ENCODE results near the gene CAPZB. TPM values are rescaled to one million over a fixed set of nuclear protein-coding genes. Genes with fewer than 3 reads are reported as not detected.

The CAPZB gene
- total RNA-seq, 1 experiment from 2014 or later = 348 TPM

DNA sequence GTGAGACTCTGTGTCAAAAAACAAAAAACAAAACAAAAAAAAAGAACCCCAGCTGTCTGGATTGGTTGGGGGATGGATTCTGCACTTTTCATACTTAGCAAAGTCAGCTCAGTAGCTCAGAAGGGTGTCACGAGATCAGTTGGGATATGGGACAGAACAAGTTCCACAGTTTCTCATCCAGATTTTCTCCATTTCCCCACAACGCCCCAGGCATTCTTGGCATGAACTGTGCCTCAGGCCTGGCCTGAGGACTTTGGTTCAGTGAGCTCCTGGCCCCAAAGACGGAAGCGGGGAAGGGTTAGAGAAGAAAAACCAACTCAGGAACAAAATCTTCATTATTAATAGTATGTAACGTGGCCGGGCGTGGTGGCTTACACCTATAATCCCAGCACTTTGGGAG is 175.3 kb downstream of the CAPZB start:
- Histone ChIP-seq H3K27ac (ENCODE audit: insufficient read length, low read depth, low read length) (no peak overlapping the region), H2BK5ac (ENCODE audit: insufficient read length, low read length) (no peak overlapping the region), H3K4ac (ENCODE audit: low read depth, low read length) (no peak overlapping the region), H2BK120ac (ENCODE audit: low read depth, low read length, poor library complexity, severe bottlenecking) (no peak overlapping the region), H3K27me3 (ENCODE audit: insufficient read depth, low read length) (no peaks in the 10 kb centered on the region), H3K23me2 (ENCODE audit: insufficient read length, low read depth, low read length, poor library complexity, severe bottlenecking) (peaks cover 13% of the 10 kb centered on the region), H3K56ac (ENCODE audit: insufficient read length, low read depth, low read length) (no peak overlapping the region), H3K18ac (ENCODE audit: insufficient read length, low read depth, low read length) (no peak overlapping the region), H3K4me2 (ENCODE audit: insufficient read depth, insufficient read length, low read length) (no peak overlapping the region), H2AFZ (ENCODE audit: low read length) (no peak overlapping the region), H4K91ac (ENCODE audit: insufficient read length, low read depth, low read length) (no peak overlapping the region), H3K9ac (ENCODE audit: extremely low read depth, insufficient read length, low read length) (no peak overlapping the region), H3K9me3 (ENCODE audit: control insufficient read depth, low read depth, low read length) (no peaks in the 10 kb centered on the region), H4K5ac (ENCODE audit: insufficient read length, low read depth, low read length) (no peak overlapping the region), H4K8ac (replicated peaks; ENCODE audit: insufficient read length, low read depth, low read length) (no peak overlapping the region), H3K14ac (ENCODE audit: insufficient read depth, low read length) (no peak overlapping the region), H2BK12ac (ENCODE audit: insufficient read length, low read depth, low read length) (no peak overlapping the region), H2BK15ac (ENCODE audit: low read depth, low read length) (no peak overlapping the region), H4K20me1 (ENCODE audit: control insufficient read depth, insufficient read depth, insufficient read length) (no peaks in the 10 kb centered on the region), H2AK5ac (ENCODE audit: insufficient read length, low read length) (no peak overlapping the region), H3K4me1 (ENCODE audit: insufficient read depth, low read length) (no peaks in the 10 kb centered on the region), H2BK20ac (ENCODE audit: low read depth, low read length, poor library complexity, severe bottlenecking) (no peak overlapping the region), H3K79me2 (ENCODE audit: insufficient read depth, low read length) (no peaks in the 10 kb centered on the region), H3K23ac (ENCODE audit: insufficient read length, low read depth, low read length) (no peak overlapping the region), H3K79me1 (ENCODE audit: insufficient read depth, low read depth, low read length, poor library complexity, severe bottlenecking) (no peaks in the 10 kb centered on the region), H3T11ph (ENCODE audit: low read length) (no peak overlapping the region)
- TF ChIP-seq, protein P1, sequence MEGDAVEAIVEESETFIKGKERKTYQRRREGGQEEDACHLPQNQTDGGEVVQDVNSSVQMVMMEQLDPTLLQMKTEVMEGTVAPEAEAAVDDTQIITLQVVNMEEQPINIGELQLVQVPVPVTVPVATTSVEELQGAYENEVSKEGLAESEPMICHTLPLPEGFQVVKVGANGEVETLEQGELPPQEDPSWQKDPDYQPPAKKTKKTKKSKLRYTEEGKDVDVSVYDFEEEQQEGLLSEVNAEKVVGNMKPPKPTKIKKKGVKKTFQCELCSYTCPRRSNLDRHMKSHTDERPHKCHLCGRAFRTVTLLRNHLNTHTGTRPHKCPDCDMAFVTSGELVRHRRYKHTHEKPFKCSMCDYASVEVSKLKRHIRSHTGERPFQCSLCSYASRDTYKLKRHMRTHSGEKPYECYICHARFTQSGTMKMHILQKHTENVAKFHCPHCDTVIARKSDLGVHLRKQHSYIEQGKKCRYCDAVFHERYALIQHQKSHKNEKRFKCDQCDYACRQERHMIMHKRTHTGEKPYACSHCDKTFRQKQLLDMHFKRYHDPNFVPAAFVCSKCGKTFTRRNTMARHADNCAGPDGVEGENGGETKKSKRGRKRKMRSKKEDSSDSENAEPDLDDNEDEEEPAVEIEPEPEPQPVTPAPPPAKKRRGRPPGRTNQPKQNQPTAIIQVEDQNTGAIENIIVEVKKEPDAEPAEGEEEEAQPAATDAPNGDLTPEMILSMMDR (conservative IDR thresholded peaks at IDR 0.05) = no peak
- no CpG with 5 or more reads among the region's 7 CpGs for WGBS (ENCODE audit: extremely low coverage, insufficient read length, low lambda C conversion rate)
- H3K9me3 Mint-ChIP-seq = no peaks in the 10 kb centered on the region
- peaks cover 17 to 19% of the 10 kb centered on the region in 2 experiments for H3K4me1 Mint-ChIP-seq
- H3K36me3 Mint-ChIP-seq (ENCODE audit: insufficient read depth in 1 of 3, low read depth in 3 of 3) = peaks cover 12 to 38% (median 33%) of the 10 kb centered on the region in 3 experiments
- no peaks in the 10 kb centered on the region; the same call in 1 of the 2 replicates for H3K27me3 Mint-ChIP-seq (ENCODE audit: low read depth)
- DNase-seq = no peak
- no peak overlapping the region; a peak in 1 of 7 replicates for H3K27ac Mint-ChIP-seq
- H3K4me3 Mint-ChIP-seq = peak overlapping the region; percentile 17 to 56; a peak in 3 of 5 replicates

Data from H9 (cell line).